Pulmonary artery endothelial cell (primary cell): ENCODE measurements around the gene DNAJB1. TPM values are rescaled to one million over a fixed set of nuclear protein-coding genes. Genes with fewer than 3 reads are reported as not detected.

Source experiments
- DNase-seq: peaks from one replicate; pipeline ENCODE4 v3.0.0-alpha.2; 2011; ENCODE audit warnings: low read depth, low spot score
- total RNA-seq: library from RNA; depleted of rRNA; stranded (reverse); fragments of >200 nt; gene quantifications from 2 replicates; pipeline ENCODE4 v1.2.3, GENCODE V29; 2014

Gene DNAJB1
- total RNA-seq, 1 donor from 2014 or later, result 31.5 TPM

DNA sequence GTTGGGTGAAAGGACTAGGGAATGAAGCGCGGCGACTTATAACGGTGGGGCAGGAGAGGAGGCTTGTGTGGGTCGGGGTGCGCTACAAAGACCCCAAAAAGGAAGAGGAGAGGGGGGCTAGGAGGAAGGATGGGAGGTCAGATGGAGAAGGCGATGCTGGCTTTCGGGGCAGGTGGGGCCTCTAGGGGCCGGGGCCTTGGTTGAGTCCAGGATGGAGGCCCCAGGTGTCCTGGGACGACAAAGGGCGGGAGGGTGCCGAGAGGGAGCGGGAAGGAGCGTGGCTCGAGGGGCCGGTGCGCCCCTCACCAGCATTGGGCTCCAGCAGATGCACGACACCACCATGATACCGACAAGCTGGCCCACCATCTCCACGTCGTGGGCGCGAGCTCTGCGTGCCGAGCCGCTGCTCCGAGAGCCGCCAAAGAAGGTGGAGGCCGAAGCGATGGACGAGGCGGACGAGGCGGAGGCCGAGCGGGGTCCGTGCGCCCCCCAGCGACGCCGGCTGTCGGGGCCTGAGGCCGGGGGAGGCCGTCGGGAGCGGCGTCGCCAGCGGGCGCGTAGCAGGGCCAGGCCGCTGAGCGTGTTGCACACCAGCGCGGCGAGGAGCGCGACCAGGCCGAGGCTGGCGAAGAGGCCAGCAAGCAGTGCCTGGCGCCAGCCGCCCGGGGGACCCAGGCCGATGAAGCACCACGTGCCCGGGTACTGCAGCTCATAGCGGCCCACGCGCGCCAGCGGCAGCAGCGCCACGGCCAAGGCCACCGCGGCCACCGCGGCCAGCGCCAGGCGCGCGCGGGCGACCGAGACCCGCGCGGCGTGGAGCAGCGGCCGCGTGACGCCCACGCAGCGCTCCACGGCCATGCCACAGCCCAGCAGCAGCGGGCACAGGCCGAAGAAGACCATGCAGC lies 44.9 kb downstream of the DNAJB1 start:
- no peak for DNase-seq

DNA sequence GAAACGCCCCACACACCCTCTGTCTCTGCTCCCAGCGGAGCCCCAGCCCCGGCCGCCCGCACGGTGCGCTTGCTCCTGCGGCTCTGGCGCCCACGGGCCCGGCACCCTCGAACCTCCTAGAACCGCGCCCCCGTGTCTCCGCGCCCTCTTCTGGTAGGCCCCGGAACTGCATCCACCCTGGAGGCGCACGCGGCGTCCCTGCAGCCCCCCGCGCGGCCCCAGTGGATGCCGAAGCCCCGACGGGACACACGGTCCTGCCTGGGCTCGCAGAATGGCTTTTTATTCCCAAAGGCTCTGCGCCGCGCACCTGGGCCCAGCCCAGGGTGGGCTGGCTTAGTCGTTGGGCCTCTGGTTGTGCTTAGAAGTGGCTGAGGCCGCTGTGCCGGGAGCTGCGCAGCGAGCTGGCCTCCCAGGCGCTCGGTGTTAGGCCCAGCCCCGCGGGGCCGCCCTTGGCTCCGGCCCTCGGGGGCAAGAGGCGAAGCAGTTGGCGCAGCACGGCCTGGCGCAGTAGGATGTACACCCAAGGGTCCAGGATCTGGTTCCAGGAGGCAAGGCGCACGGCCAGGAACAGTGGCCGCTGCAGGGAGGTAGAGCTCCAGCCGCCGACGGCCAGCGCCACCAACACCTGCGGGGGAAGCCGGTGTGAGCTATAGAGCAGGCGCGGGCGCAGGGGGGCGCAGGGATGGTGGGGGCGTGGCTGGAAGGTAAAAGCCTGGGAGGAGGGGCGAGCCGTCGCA lies 45.8 kb downstream of the DNAJB1 start:
- DNase-seq, result no peak

DNA sequence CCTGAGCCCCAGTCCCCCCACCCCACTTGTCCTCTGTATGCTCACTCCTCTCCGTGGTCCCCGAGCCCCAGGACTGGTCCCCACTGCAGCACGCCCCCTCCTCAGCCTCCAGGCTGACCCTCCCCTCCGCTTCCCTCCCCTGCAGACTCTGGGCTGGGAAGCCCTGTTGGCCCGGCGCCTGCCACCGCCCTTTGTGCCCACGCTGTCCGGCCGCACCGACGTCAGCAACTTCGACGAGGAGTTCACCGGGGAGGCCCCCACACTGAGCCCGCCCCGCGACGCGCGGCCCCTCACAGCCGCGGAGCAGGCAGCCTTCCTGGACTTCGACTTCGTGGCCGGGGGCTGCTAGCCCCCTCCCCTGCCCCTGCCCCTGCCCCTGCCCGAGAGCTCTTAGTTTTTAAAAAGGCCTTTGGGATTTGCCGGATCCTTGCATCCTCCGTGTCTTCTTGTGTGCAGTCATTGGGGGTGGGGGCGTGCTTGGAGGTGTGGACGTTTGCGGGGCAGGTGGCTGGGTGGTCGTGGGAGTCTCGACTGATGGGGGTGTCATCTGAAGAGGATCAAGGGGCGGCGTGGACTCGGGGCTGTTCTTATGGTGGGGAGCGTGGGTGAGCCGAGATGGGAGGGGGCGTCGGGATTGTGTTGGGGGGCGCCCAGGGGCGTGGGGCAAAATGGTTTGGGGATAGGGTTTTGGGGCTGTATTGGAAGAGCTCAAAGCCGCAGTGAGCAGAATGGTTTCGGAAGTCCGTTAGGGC lies 46.6 kb downstream of the DNAJB1 start:
- DNase-seq, result no peak

DNA sequence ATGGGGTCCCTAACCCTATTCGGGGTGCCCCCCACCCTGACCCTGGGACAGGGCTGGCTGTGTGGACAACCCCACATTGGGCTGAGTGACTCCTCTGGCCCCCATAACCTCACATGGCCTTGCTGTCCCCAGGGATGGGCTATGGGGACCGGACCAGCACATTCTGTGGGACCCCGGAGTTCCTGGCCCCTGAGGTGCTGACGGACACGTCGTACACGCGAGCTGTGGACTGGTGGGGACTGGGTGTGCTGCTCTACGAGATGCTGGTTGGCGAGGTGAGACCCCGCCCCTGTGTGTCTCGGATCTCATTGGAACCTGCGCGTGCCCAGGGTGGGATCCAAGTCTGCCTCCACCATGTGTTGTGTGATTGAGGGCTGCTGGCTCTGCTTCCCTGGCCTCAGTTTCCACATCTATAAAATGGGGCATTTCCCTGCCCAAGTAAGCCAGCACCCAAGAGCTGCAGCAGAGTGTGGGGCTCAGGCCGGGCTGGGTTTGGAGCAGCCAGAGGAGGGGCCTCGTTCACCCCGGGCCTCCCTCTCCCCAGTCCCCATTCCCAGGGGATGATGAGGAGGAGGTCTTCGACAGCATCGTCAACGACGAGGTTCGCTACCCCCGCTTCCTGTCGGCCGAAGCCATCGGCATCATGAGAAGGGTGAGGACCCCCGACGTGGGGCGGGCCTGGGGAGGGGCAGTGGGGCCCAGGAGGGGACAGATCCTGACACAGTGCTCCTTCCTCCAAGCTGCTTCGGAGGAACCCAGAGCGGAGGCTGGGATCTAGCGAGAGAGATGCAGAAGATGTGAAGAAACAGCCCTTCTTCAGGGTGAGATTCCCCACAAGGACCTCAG lies 47.9 kb downstream of the DNAJB1 start:
- no peak for DNase-seq

DNA sequence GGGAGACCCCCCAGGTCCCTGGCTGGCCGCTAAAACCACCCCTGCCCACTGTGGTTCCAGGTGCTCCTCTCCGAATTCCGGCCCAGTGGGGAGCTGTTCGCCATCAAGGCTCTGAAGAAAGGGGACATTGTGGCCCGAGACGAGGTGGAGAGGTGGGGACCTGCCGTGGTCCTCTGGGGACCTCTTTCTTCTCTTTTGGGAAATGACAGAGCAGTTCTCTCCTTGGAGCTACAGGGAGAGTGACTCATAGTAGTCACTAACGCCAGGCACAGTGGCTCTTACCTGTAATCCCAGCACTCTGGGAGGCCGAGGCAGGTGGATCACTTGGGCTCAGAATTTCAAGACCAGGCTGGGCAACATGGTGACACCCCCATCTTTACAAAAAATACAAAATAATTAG lies 50.4 kb downstream of the DNAJB1 start:
- no peak for DNase-seq

DNA sequence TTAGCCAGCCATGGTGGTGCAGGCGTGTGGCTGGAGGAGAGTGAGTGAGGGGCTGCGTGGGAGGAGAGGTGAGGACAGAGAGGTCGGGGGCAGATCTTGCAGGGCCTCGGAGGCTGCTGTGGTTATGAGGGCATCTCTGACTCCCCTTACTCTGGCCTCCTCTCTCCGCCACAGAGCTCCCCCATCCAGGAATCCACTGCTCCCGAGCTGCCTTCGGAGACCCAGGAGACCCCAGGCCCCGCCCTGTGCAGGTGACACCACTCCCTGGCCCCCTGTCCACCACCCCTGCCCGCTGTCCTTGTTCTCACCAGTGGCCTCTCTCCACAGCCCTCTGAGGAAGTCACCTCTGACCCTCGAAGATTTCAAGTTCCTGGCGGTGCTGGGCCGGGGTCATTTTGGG lies 50.8 kb downstream of the DNAJB1 start:
- DNase-seq, result no peak

Other genes starting within 250 kb of the DNAJB1 start
- 3.1 and 4.2 TPM in 2 replicates for gene ADGRE5, start 137.0 kb downstream of the DNAJB1 start, total RNA-seq
- gene DDX39A, start 99.1 kb downstream of the DNAJB1 start, total RNA-seq, result 92.5 and 156 TPM in 2 replicates
- 248 and 291 TPM in 2 replicates for gene PKN1, start 85.1 kb downstream of the DNAJB1 start, total RNA-seq
- gene PTGER1, start 43.0 kb downstream of the DNAJB1 start, total RNA-seq, result 0.71 and 0.73 TPM in 2 replicates
- 133 and 138 TPM in 2 replicates for gene GIPC1, start 22.3 kb downstream of the DNAJB1 start, total RNA-seq
- 27.3 and 28.7 TPM in 2 replicates for gene TECR, start 11.2 kb upstream of the DNAJB1 start, total RNA-seq
- 225 and 263 TPM in 2 replicates for gene NDUFB7, start 53.7 kb upstream of the DNAJB1 start, total RNA-seq
- gene CLEC17A, start 64.7 kb upstream of the DNAJB1 start, total RNA-seq, result not detected in 2 replicates
- gene ADGRE3, start 156.4 kb upstream of the DNAJB1 start, total RNA-seq, result not detected in 2 replicates
- gene ZNF333, start 171.7 kb upstream of the DNAJB1 start, total RNA-seq, result 12.3 and 17.8 TPM in 2 replicates